ENCODE data around the gene FAM20C. TPM values are rescaled to one million over a fixed set of nuclear protein-coding genes. Genes with fewer than 3 reads are reported as not detected.

FAM20C gene
- total RNA-seq, 4 donors from 2014 or later = 46.5 to 79.2 (median 69.8) TPM

DNA sequence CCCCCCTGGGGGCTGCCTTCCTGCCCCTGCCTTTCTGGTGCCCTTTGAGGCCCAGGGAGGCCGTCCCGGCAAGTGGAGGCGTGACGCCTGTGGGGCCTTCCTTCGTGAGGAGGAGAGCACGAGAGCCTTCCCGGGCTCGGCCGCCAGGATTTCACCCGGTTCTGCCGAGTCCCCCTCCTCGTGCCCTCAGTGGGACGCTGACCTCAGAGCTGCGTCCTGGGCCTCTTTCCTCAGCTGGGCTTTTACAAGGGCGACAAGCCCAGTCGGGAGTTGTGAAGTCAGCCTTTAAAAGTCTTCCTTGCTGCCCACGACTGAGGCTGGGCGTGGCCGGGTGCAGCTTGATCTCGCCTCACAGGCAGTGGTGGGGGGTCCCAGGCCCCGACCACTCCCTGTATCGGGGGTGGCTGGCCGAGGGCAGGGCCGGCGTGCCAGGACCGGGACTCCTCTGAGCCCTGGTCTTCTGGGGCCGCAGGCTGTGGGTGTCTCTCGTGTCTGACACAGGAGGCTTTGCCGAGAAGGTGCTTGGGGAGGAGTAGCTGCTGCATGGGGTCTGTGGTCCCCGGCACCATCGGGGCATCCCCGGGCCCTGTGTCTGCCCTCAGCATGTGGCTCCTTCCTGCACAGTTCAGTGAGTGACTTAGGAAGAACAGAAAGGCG lies 41.8 kb downstream of the FAM20C start:
- intact Hi-C loops (cut with DNase I) = loop anchor here (5.0 kb wide), 1 partner anchor 42 kb away; the partner anchor contains the start of gene FAM20C
- peaks cover 66 to 80% (median 77%) of the 10 kb centered on the region in 4 donors for H3K4me1 ChIP-seq
- 40% methylated on average over 3 of the region's 33 CpGs for WGBS

GRCh38 chr7:234708-235553 lies 42.6 kb downstream of the FAM20C start:
- peak; percentile 70 for TF ChIP-seq EP300 (IDR thresholded peaks at IDR 0.05)
- TF ChIP-seq, protein P1, sequence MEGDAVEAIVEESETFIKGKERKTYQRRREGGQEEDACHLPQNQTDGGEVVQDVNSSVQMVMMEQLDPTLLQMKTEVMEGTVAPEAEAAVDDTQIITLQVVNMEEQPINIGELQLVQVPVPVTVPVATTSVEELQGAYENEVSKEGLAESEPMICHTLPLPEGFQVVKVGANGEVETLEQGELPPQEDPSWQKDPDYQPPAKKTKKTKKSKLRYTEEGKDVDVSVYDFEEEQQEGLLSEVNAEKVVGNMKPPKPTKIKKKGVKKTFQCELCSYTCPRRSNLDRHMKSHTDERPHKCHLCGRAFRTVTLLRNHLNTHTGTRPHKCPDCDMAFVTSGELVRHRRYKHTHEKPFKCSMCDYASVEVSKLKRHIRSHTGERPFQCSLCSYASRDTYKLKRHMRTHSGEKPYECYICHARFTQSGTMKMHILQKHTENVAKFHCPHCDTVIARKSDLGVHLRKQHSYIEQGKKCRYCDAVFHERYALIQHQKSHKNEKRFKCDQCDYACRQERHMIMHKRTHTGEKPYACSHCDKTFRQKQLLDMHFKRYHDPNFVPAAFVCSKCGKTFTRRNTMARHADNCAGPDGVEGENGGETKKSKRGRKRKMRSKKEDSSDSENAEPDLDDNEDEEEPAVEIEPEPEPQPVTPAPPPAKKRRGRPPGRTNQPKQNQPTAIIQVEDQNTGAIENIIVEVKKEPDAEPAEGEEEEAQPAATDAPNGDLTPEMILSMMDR (IDR thresholded peaks at IDR 0.05) = no peak
- TF ChIP-seq POLR2AphosphoS5 (IDR thresholded peaks at IDR 0.05) = peak; percentile 72 to 74
- TF ChIP-seq POLR2A (IDR thresholded peaks at IDR 0.05; ENCODE audit: low read depth) = no peak
- WGBS = 40% methylated on average over 20 of the region's 28 CpGs
- no peaks in the 10 kb centered on the region for H3K9me3 ChIP-seq
- peaks cover 59 to 73% (median 70%) of the 10 kb centered on the region in 4 donors for H3K4me1 ChIP-seq
- no peak for DNase-seq (ENCODE audit: extremely low spot score)
- peak overlapping the region; percentile 37 to 47 (median 38) for H3K4me3 ChIP-seq
- peak overlapping the region; percentile 89 to 98 (median 96) for H3K27ac ChIP-seq (replicated peaks in 1 of 4)
- no peaks in the 10 kb centered on the region for H3K36me3 ChIP-seq
- H3K27me3 ChIP-seq = no peaks in the 10 kb centered on the region
- intact Hi-C loops (cut with DNase I) = loop anchor here (5.0 kb wide), 1 partner anchor 43 kb away; the partner anchor contains the start of gene FAM20C

More for the DNA sequence above, 41.8 kb downstream of the FAM20C start:
- H3K4me3 ChIP-seq = peak overlapping the region; percentile 37 to 47 (median 38)
- no peaks in the 10 kb centered on the region for H3K36me3 ChIP-seq
- no peaks in the 10 kb centered on the region for H3K9me3 ChIP-seq
- TF ChIP-seq, protein P1 (IDR thresholded peaks at IDR 0.05) = peak in 1 of 3 experiments; percentile 6
- TF ChIP-seq EP300 (IDR thresholded peaks at IDR 0.05) (no peak), POLR2AphosphoS5 (IDR thresholded peaks at IDR 0.05) (no peak)
- H3K27ac ChIP-seq (replicated peaks in 1 of 4) = peak overlapping the region; percentile 89 to 98 (median 96)
- DNase-seq (ENCODE audit: extremely low spot score) = no peak
- no peaks in the 10 kb centered on the region for H3K27me3 ChIP-seq

GRCh38 chr7:235576-236395 lies 43.4 kb downstream of the FAM20C start:
- Histone ChIP-seq H3K4me1 (peaks cover 51 to 70% (median 65%) of the 10 kb centered on the region in 4 donors), H3K4me3 (peak overlapping the region; percentile 37 to 47 (median 38)), H3K27ac (replicated peaks in 1 of 4) (peak overlapping the region; percentile 89 to 98 (median 96)), H3K36me3 (no peaks in the 10 kb centered on the region), H3K9me3 (no peaks in the 10 kb centered on the region), H3K27me3 (no peaks in the 10 kb centered on the region)
- 65% methylated on average over 18 of the region's 34 CpGs for WGBS
- DNase-seq (ENCODE audit: extremely low spot score) = no peak
- TF ChIP-seq POLR2A (IDR thresholded peaks at IDR 0.05; ENCODE audit: low read depth) (no peak), EP300 (IDR thresholded peaks at IDR 0.05) (no peak), POLR2AphosphoS5 (IDR thresholded peaks at IDR 0.05) (peak; percentile 3 to 65)
- TF ChIP-seq, protein P1 (IDR thresholded peaks at IDR 0.05) = no peak
- intact Hi-C loops (cut with DNase I) = no loop called here

DNA sequence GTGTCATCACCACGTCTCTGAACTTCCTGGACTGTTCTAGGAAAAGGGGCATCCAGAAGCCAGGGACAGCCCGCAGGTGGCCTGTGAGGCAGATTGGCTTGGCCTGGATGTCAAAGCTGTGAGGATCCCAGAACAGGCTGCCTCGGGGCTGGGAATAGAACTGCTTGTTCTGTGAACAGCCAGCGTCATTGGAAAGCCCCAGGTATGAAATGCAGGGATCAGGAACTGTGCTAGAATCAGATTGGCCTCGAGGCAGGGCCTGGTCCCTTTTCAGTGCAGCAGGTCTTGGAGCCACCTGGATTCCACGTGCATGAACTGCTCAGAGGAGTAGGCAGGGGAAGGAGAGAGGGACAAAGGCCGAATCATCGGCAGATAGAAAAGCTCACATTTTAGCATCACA lies 44.6 kb downstream of the FAM20C start:
- Histone ChIP-seq H3K9me3 (no peaks in the 10 kb centered on the region), H3K36me3 (peaks cover 0 to 3% (median under 1%) of the 10 kb centered on the region in 4 donors), H3K27me3 (no peaks in the 10 kb centered on the region), H3K27ac (replicated peaks in 1 of 4) (peak overlapping the region in 2 of 4 donors; percentile 94 to 98), H3K4me1 (peaks cover 45 to 64% (median 62%) of the 10 kb centered on the region in 4 donors), H3K4me3 (no peak overlapping the region)
- no peak for DNase-seq (ENCODE audit: extremely low spot score)
- TF ChIP-seq POLR2AphosphoS5 (IDR thresholded peaks at IDR 0.05) (no peak), POLR2A (IDR thresholded peaks at IDR 0.05; ENCODE audit: low read depth) (no peak), EP300 (IDR thresholded peaks at IDR 0.05) (no peak)
- intact Hi-C loops (cut with DNase I) = no loop called here
- 97% methylated on average over 8 of the region's 8 CpGs for WGBS
